Stimulated activated CD8-positive, alpha-beta memory T cell treated with anti-CD3 and anti-CD28 coated beads, Interleukin-12 subunit alpha, Interleukin-12 subunit beta, amount 100 ng/mL, for 24 hours (primary cell): ENCODE measurements around the gene RPTOR.
"Not testable (repeated sequence)": the region's sequence is repeated elsewhere in the genome, so short reads cannot be mapped to it uniquely, and the experiment has no call there.

ENCODE experiments used
- DNase-seq: peaks from one replicate; pipeline ENCODE4 v3.0.0-alpha.2; 2020; ENCODE audit errors: extremely low read depth

Gene RPTOR

GRCh38 chr17:80516171-80516932 is 28.3 kb upstream of the RPTOR start:
- no peak for DNase-seq

- DNase-seq = no peak
These were observed 27.0 kb upstream of the RPTOR start for GRCh38 chr17:80517641-80518040.

GRCh38 chr17:80518392-80518791 is 26.2 kb upstream of the RPTOR start:
- no peak for DNase-seq

- DNase-seq = no peak
These were observed 25.4 kb upstream of the RPTOR start for GRCh38 chr17:80519091-80519781.

- DNase-seq = no peak
These were observed 23.7 kb upstream of the RPTOR start for GRCh38 chr17:80520810-80521455.

- DNase-seq = no peak
These were observed 21.4 kb upstream of the RPTOR start for GRCh38 chr17:80523054-80523744.

GRCh38 chr17:80523956-80524712 is 20.5 kb upstream of the RPTOR start:
- no peak for DNase-seq

- DNase-seq = no peak
These were observed 18.3 kb upstream of the RPTOR start for GRCh38 chr17:80526116-80526910.

GRCh38 chr17:80527016-80527645 is 17.5 kb upstream of the RPTOR start:
- DNase-seq = no peak

- no peak for DNase-seq
These were observed 16.1 kb upstream of the RPTOR start for GRCh38 chr17:80528536-80528935.

- DNase-seq = no peak
These were observed 15.3 kb upstream of the RPTOR start for GRCh38 chr17:80529104-80529903.

- DNase-seq = no peak
These were observed 14.7 kb upstream of the RPTOR start for GRCh38 chr17:80529904-80530292.

GRCh38 chr17:80531400-80531799 is 13.2 kb upstream of the RPTOR start:
- no peak for DNase-seq

GRCh38 chr17:80537386-80537785 is 7.3 kb upstream of the RPTOR start:
- DNase-seq = not testable (repeated sequence)

- no peak for DNase-seq
These were observed 6.2 kb upstream of the RPTOR start for GRCh38 chr17:80538484-80538883.

- no peak for DNase-seq
These were observed 5.5 kb upstream of the RPTOR start for GRCh38 chr17:80539022-80539641.

- DNase-seq = no peak
These were observed 825 bp downstream of the RPTOR start for GRCh38 chr17:80545499-80545826.

- DNase-seq = no peak
These were observed 1.6 kb downstream of the RPTOR start for GRCh38 chr17:80546267-80546666.

GRCh38 chr17:80552523-80552922 is 7.9 kb downstream of the RPTOR start:
- no peak for DNase-seq
